ENCODE measurements around the gene ATP9B.
"Not testable (repeated sequence)": the region's sequence is repeated elsewhere in the genome, so short reads cannot be mapped to it uniquely, and the experiment has no call there.

ATP9B gene

DNA sequence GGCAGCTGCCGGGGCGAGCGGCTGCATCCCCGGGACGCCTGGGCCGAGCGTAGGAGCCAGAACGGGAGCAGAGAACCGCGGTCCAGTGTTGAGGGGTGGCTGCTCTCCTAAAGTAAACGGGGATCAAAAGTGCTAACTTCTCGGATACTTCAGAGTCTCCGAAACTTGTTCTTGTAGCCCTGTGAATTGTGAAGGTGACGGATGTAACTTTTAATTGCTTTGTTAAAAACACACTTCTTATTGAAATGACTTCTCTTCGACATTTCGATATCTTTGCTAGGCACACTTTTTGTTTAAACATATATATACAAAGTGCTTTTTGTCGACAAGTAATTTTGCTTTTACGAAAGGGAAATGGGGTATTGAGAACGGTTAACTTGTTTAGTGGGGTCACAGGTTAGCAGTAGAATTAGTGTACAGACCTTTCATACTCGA, 540 bp downstream of the ATP9B start:
- TF ChIP-seq POLR2A (IDR thresholded peaks at IDR 0.05; ENCODE audit: low read depth, low read length) (no peak), PAX5 (IDR thresholded peaks at IDR 0.05; ENCODE audit: insufficient read depth, low read length, severe bottlenecking) (no peak), TAF1 (IDR thresholded peaks at IDR 0.05; ENCODE audit: low read depth, low read length) (no peak), POLR2AphosphoS5 (IDR thresholded peaks at IDR 0.05; ENCODE audit: low read depth, low read length) (no peak)
- peak; percentile 26 for FAIRE-seq

DNA sequence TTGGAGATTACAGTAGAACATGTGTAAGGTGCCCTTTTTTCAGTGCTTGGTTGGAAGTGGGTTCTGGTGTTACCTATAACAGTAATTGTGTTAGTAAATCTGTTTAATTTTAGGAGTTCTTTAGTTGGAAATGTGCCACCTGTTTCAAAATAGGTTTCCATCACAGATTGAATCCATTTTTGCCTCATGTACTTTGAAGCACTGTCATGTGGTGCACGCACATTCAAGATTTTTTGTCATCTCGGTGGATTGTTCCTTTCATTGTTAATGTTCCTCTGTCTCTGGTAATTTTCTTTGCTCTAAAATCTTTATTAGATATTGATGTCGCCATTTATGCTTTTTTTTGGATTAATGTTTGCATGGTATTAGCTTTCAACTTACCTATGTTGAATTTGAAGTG, 1.3 kb downstream of the ATP9B start:
- DNase-seq (ENCODE audit: insufficient read length, low spot score), result no peak
- TF ChIP-seq PAX5 (IDR thresholded peaks at IDR 0.05; ENCODE audit: insufficient read depth, low read length, severe bottlenecking) (no peak), TAF1 (IDR thresholded peaks at IDR 0.05; ENCODE audit: low read depth, low read length) (no peak), POLR2AphosphoS5 (IDR thresholded peaks at IDR 0.05; ENCODE audit: low read depth, low read length) (no peak), SPI1 (IDR thresholded peaks at IDR 0.05; ENCODE audit: low read depth, low read length) (no peak), POU2F2 (IDR thresholded peaks at IDR 0.05; ENCODE audit: low read depth, low read length) (no peak), POLR2A (IDR thresholded peaks at IDR 0.05; ENCODE audit: low read depth, low read length) (no peak)

More for the DNA sequence above, 540 bp downstream of the ATP9B start:
- no peak for DNase-seq (ENCODE audit: insufficient read length, low spot score)

DNA sequence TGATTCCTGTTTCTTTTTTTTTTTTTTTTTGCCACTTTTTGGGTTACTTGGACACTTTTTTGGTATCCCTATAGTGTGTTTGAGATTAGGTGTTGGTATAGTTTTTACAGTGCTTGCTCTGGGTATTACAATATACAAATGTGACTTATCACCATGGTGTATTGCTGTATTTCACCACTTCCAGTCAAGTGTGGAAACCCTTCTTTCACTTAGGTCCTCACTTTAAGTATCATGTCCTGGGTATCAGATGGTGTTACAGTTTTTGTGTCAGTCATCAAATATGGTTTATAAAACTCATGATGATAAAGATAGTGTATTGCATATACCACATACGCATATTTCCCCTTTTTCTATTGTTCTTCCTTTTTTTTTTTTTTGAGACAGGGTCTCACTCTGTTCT, 1.8 kb downstream of the ATP9B start:
- DNase-seq (ENCODE audit: insufficient read length, low spot score), result no peak
- no peak for TF ChIP-seq PAX5 (IDR thresholded peaks at IDR 0.05; ENCODE audit: insufficient read depth, low read length, severe bottlenecking)
- no peak for TF ChIP-seq POLR2AphosphoS5 (IDR thresholded peaks at IDR 0.05; ENCODE audit: low read depth, low read length)
- no peak for TF ChIP-seq POLR2A (IDR thresholded peaks at IDR 0.05; ENCODE audit: low read depth, low read length)
- no peak for TF ChIP-seq SPI1 (IDR thresholded peaks at IDR 0.05; ENCODE audit: low read depth, low read length)
- TF ChIP-seq TAF1 (IDR thresholded peaks at IDR 0.05; ENCODE audit: low read depth, low read length), result no peak
- no peak for TF ChIP-seq POU2F2 (IDR thresholded peaks at IDR 0.05; ENCODE audit: low read depth, low read length)
- FAIRE-seq, result peak; percentile 86

More for the DNA sequence above, 1.3 kb downstream of the ATP9B start:
- no peak for FAIRE-seq

DNA sequence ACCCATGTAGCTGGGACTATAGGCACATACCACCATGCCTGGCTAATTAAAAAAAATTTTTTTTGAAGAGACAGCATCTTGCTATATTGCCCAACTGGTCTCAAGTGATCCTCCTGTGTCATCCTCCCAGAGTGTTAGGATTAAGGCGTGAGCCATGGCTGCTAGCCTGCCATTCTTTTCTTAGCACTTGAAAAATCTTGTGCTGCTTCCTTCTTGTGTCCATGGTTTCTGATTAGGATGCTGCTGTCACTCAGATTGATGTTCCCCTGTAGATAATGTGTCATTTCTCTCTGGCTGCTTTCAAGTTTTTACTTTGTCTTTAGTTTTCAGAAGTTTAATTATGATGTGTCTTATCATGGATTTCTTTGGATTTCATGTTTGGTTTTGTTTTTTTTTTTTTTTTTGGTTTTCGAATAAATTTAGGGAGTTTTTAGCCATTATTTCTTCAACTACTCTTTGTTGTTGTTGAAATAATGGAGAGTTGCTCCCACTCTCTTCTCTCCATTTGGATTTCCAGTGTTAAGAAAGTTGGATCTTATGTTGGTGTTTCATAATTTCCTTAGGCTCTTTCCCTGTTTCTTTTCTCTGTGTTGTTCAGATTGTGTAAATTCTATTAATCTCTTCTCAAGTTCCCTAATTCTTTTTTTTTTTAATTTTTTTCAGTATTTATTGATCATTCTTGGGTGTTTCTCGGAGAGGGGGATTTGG, 2.5 kb downstream of the ATP9B start:
- no peak for TF ChIP-seq TAF1 (IDR thresholded peaks at IDR 0.05; ENCODE audit: low read depth, low read length)
- no peak for TF ChIP-seq POLR2AphosphoS5 (IDR thresholded peaks at IDR 0.05; ENCODE audit: low read depth, low read length)
- no peak for TF ChIP-seq SPI1 (IDR thresholded peaks at IDR 0.05; ENCODE audit: low read depth, low read length)
- TF ChIP-seq POLR2A (IDR thresholded peaks at IDR 0.05; ENCODE audit: low read depth, low read length), result no peak
- no peak for TF ChIP-seq POU2F2 (IDR thresholded peaks at IDR 0.05; ENCODE audit: low read depth, low read length)
- no peak for TF ChIP-seq PAX5 (IDR thresholded peaks at IDR 0.05; ENCODE audit: insufficient read depth, low read length, severe bottlenecking)
- DNase-seq (ENCODE audit: insufficient read length, low spot score), result no peak
- FAIRE-seq, result no peak

DNA sequence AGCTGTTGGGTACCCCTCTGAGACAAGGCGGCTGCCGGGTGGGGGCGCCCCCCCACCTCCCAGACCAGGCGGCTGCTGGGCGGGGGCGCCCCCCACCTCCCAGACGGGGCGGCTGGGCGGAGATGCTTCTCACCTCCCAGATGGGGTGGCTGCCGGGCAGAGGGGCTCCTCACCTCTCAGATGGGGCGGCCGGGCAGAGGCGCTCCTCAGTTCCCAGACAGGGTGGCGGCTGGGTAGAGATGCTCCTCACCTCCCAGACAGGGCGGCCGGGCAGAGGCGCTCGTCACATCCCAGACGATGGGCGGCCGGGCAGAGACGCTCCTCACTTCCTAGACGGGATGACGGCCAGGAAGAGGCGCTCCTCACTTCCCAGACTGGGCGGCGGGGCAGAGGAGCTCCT, 3.5 kb downstream of the ATP9B start:
- FAIRE-seq, result not testable (repeated sequence)

DNA sequence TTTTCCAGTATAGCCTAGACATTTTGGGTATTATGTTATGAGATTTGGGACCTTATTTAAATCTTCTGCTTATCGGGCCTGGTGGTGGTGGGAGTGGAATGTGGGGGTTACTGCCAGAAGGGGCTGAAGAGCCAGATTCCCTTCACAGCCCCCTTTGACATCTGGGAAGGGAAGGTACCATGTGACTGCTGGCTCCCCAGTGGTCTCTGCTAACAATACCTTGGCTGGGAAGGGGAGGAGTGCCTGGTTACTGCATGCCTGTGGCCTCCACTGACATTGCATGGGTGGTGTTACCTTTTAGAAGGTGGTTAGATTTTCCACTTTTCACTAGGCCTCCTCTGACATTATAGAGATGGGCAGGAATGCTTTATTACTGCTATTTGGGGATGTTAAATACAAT, 8.0 kb downstream of the ATP9B start:
- TF ChIP-seq TAF1 (IDR thresholded peaks at IDR 0.05; ENCODE audit: low read depth, low read length) (no peak), PAX5 (IDR thresholded peaks at IDR 0.05; ENCODE audit: insufficient read depth, low read length, severe bottlenecking) (no peak), SPI1 (IDR thresholded peaks at IDR 0.05; ENCODE audit: low read depth, low read length) (no peak), POLR2AphosphoS5 (IDR thresholded peaks at IDR 0.05; ENCODE audit: low read depth, low read length) (no peak), POU2F2 (IDR thresholded peaks at IDR 0.05; ENCODE audit: low read depth, low read length) (no peak), POLR2A (IDR thresholded peaks at IDR 0.05; ENCODE audit: low read depth, low read length) (no peak)
- FAIRE-seq (no peak), DNase-seq (ENCODE audit: insufficient read length, low spot score) (no peak)

More for the DNA sequence above, 3.5 kb downstream of the ATP9B start:
- not testable (repeated sequence) for DNase-seq (ENCODE audit: insufficient read length, low spot score)

DNA sequence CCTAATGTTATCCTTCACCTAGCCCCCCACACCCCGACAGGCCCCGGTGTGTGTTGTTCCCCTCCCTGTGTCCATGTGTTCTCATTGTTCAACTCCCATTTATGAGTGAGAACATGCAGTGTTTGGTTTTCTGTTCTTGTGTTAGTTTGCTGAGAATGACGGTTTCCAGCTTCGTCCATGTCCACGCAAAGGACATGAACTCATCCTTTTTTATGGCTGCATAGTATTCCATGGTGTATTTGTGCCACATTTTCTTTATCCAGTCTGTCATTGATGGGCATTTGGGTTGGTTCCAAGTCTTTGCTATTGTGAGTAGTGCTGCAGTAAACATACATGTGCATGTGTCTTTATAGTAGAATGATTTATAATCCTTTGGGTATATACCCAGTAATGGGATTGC, 9.6 kb downstream of the ATP9B start:
- not testable (repeated sequence) for FAIRE-seq; DNase-seq (ENCODE audit: insufficient read length, low spot score)

DNA sequence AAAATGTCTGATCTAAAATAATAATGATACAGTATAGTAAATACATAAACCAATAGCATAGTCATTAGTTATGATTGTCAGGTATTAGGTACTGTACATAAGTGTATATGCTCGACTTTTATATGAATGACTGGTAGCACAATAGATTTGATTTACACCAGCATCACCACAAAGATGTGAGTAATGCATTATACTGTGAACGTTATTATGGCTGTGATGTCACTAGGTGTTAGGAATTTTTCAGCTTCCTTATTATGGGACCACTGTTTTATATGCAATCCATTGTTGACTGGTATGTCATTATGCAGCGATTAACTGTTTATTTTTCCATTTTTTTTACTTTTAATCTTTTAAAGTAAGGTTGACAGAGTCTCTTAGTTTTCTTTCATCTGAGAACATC, 23.7 kb downstream of the ATP9B start:
- DNase-seq (ENCODE audit: insufficient read length, low spot score) (no peak), FAIRE-seq (no peak)
- TF ChIP-seq SPI1 (IDR thresholded peaks at IDR 0.05; ENCODE audit: low read depth, low read length), result no peak
- no peak for TF ChIP-seq TAF1 (IDR thresholded peaks at IDR 0.05; ENCODE audit: low read depth, low read length)
- no peak for TF ChIP-seq POLR2A (IDR thresholded peaks at IDR 0.05; ENCODE audit: low read depth, low read length)
- TF ChIP-seq POU2F2 (IDR thresholded peaks at IDR 0.05; ENCODE audit: low read depth, low read length), result no peak
- TF ChIP-seq PAX5 (IDR thresholded peaks at IDR 0.05; ENCODE audit: insufficient read depth, low read length, severe bottlenecking), result no peak
- no peak for TF ChIP-seq POLR2AphosphoS5 (IDR thresholded peaks at IDR 0.05; ENCODE audit: low read depth, low read length)

DNA sequence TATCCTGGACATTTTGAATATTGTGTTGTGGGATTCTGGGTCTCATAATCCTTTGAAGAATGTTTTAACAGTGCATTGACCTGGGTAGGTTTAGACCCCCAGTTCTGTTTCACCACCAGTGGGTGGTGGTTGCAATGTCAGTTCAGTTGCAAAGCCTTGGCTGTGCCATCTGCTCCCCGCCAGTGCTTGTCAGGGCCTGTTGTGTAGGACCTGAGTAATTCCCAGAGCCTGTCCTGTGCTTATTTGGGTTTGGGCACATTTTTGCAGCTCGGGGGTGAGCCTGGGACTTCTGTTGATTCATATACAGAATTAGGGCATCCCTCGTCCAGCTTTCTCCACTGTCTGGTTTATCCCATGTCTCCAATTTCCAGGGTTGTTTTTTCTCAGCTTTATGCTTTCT, 24.8 kb downstream of the ATP9B start:
- no peak for DNase-seq (ENCODE audit: insufficient read length, low spot score)
- FAIRE-seq, result no peak
- TF ChIP-seq SPI1 (IDR thresholded peaks at IDR 0.05; ENCODE audit: low read depth, low read length), result no peak
- TF ChIP-seq PAX5 (IDR thresholded peaks at IDR 0.05; ENCODE audit: insufficient read depth, low read length, severe bottlenecking), result no peak
- TF ChIP-seq TAF1 (IDR thresholded peaks at IDR 0.05; ENCODE audit: low read depth, low read length), result no peak

DNA sequence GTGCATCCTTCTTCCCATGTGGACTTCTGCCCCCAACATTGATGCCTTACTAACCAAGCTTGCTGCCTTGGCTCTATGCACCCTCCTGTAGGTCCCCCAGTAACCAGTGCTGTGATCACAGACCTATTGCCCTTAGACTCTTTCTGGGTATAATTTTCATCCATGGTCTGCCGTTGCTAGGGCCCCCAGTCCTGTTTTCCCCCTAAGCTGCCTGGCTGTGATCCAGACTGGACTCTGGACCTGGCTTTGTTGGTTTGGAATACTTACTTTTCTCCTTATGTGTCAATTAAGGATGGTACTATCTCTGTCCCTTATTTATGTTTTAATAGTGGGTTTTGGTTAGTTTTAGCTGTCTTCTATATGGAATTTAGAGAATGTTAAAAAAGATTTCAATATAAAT, 26.0 kb downstream of the ATP9B start:
- DNase-seq (ENCODE audit: insufficient read length, low spot score) (no peak), FAIRE-seq (no peak)
- no peak for TF ChIP-seq TAF1 (IDR thresholded peaks at IDR 0.05; ENCODE audit: low read depth, low read length)
- no peak for TF ChIP-seq SPI1 (IDR thresholded peaks at IDR 0.05; ENCODE audit: low read depth, low read length)
- TF ChIP-seq POLR2AphosphoS5 (IDR thresholded peaks at IDR 0.05; ENCODE audit: low read depth, low read length), result no peak
- TF ChIP-seq POU2F2 (IDR thresholded peaks at IDR 0.05; ENCODE audit: low read depth, low read length), result no peak

DNA sequence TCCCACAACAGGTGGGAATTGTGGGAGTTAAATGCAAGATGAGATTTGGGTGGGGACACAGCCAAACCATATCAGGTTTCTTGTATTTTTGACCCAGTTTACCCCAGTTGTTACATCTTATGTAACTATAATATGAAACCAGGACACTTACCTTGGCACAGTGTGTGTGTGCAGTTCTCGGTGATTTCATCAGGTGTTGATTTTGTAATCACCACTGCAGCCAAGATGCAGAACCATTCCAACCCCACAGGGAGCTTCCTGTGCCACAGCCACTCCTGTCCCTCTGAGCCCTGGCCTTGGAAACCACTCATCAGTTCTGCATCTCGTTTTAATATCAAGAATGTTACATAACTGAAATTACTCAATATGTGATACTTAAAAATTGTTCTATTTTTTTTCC, 31.8 kb downstream of the ATP9B start:
- no peak for DNase-seq (ENCODE audit: insufficient read length, low spot score)
- FAIRE-seq, result no peak
- no peak for TF ChIP-seq POLR2A (IDR thresholded peaks at IDR 0.05; ENCODE audit: low read depth, low read length)
- no peak for TF ChIP-seq POU2F2 (IDR thresholded peaks at IDR 0.05; ENCODE audit: low read depth, low read length)
- TF ChIP-seq POLR2AphosphoS5 (IDR thresholded peaks at IDR 0.05; ENCODE audit: low read depth, low read length), result no peak
- TF ChIP-seq PAX5 (IDR thresholded peaks at IDR 0.05; ENCODE audit: insufficient read depth, low read length, severe bottlenecking), result no peak
- TF ChIP-seq SPI1 (IDR thresholded peaks at IDR 0.05; ENCODE audit: low read depth, low read length), result no peak
- TF ChIP-seq TAF1 (IDR thresholded peaks at IDR 0.05; ENCODE audit: low read depth, low read length), result no peak

Measured in GM12891 (cell line).